SK-N-SH (cell line): Measurements from ENCODE around the gene GPR119. TPM values are rescaled to one million over a fixed set of nuclear protein-coding genes. Genes with fewer than 3 reads are reported as not detected.

Experiments used
- CTCF ChIA-PET: fragments of 300-600, 350-600 bp; formaldehyde crosslinking; extraction: SDS; loops from one replicate; lab custom pipeline; 2021; lab: Yijun Ruan, JAX
- POLR2A ChIA-PET: fragments of 350-600 bp; sonication (Branson Sonifier 250); formaldehyde crosslinking; extraction: SDS; loops from one replicate; lab custom pipeline; 2020; ENCODE audit warnings: antibody characterized with exemption, inconsistent platforms; lab: Yijun Ruan, JAX
- DNase-seq: peaks from one replicate; pipeline ENCODE4 v3.0.0; 2012
- H2AFZ ChIP-seq: fragments of 200-600 bp; sonication (generic); 2 replicates; pipeline ENCODE4 v1.8.1; 2016; ENCODE audit warnings: antibody characterized with exemption, mild to moderate bottlenecking, low read depth
- H3F3A ChIP-seq: fragments of 200-600 bp; sonication (generic); replicated peaks from 2 replicates; pipeline ENCODE3; 2016; ENCODE audit warnings: antibody characterized with exemption, mild to moderate bottlenecking; ENCODE audit not compliant: insufficient read depth
- H3K27ac ChIP-seq, 2 experiments: fragments of 200-500 bp in 1 of 2; fragments of 200-600 bp in 1 of 2; sonication (Bioruptor generic) in 1 of 2; sonication (generic), shearing (Covaris generic) in 1 of 2; 2 replicates each; pipeline versions ENCODE4 v1.5.1 to v1.6.1; 2014 to 2016; ENCODE audit warnings: low read depth in 2 of 2, inconsistent platforms in 1 of 2, low read length in 1 of 2, mild to moderate bottlenecking in 1 of 2, mixed read lengths in 1 of 2
- H3K27me3 ChIP-seq: fragments of 200-600 bp; sonication (generic), shearing (Covaris generic); 2 replicates; pipeline ENCODE4 v1.6.1; 2016; ENCODE audit warnings: mixed run types; ENCODE audit not compliant: insufficient read depth
- H3K36me3 ChIP-seq, 2 experiments: fragments of 200-500 bp in 1 of 2; fragments of 200-600 bp in 1 of 2; sonication (Bioruptor generic) in 1 of 2; sonication (generic) in 1 of 2; replicated peaks in 1 of 2; 2 replicates each; pipeline versions ENCODE3 to v1.5.1; 2014 to 2016; ENCODE audit warnings: low read length in 1 of 2, mild to moderate bottlenecking in 1 of 2; ENCODE audit not compliant: insufficient read depth in 2 of 2, control insufficient read depth in 1 of 2
- H3K4me1 ChIP-seq, 2 experiments: fragments of 200-500 bp in 1 of 2; fragments of 200-600 bp in 1 of 2; sonication (Bioruptor generic) in 1 of 2; sonication (generic), shearing (Covaris generic) in 1 of 2; 2 replicates each; pipeline versions ENCODE4 v1.5.1 to v1.6.1; 2014 to 2016; ENCODE audit warnings: low read depth in 1 of 2, low read length in 1 of 2, mixed run types in 1 of 2; ENCODE audit not compliant: insufficient read depth in 2 of 2, control insufficient read depth in 1 of 2
- H3K4me2 ChIP-seq: fragments of 200-600 bp; sonication (generic), shearing (Covaris generic); 2 replicates; pipeline ENCODE4 v1.6.1; 2017; ENCODE audit warnings: mixed run types
- H3K4me3 ChIP-seq, 2 experiments: fragments of 200-500 bp in 1 of 2; fragments of 200-600 bp in 1 of 2; sonication (Bioruptor generic) in 1 of 2; sonication (generic), shearing (Covaris generic) in 1 of 2; 2 replicates each; pipeline versions ENCODE4 v1.5.1 to v1.8.1; 2014 to 2016; ENCODE audit warnings: low read depth in 2 of 2, inconsistent platforms in 1 of 2, low read length in 1 of 2, mild to moderate bottlenecking in 1 of 2, mixed read lengths in 1 of 2, moderate library complexity in 1 of 2
- H3K79me2 ChIP-seq: fragments of 200-600 bp; sonication (generic); 2 replicates; pipeline ENCODE4 v1.8.1; 2017; ENCODE audit warnings: mild to moderate bottlenecking; ENCODE audit not compliant: insufficient read depth
- H3K9ac ChIP-seq: fragments of 200-600 bp; sonication (generic); 2 replicates; pipeline ENCODE4 v1.6.1; 2017; ENCODE audit warnings: mixed run types
- H3K9me2 ChIP-seq: fragments of 200-600 bp; sonication (generic); 2 replicates; pipeline ENCODE4 v1.6.1; 2017; ENCODE audit warnings: mixed run types
- H3K9me3 ChIP-seq: fragments of 200-600 bp; sonication (generic); 2 replicates; pipeline ENCODE4 v1.6.1; 2017; ENCODE audit warnings: mixed run types, mild to moderate bottlenecking, moderate library complexity
- H4K20me1 ChIP-seq: fragments of 200-600 bp; sonication (generic); 2 replicates; pipeline ENCODE4 v1.6.1; 2017; ENCODE audit warnings: mild to moderate bottlenecking, mixed run types; ENCODE audit not compliant: insufficient read depth
- CHD2 ChIP-seq: fragments of 150-350 bp; IDR thresholded peaks from 2 replicates; pipeline ENCODE4 v1.6.1; 2018; ENCODE audit warnings: low read length; ENCODE audit not compliant: partially characterized antibody
- ELF1 ChIP-seq: IDR thresholded peaks from 2 replicates; pipeline ENCODE4 v1.4.0; 2012
- EZH2phosphoT487 ChIP-seq: fragments of 200-600 bp; sonication (generic); IDR thresholded peaks from 2 replicates; pipeline ENCODE4 v1.6.1; 2017; ENCODE audit warnings: low read depth, mixed run types, mild to moderate bottlenecking, antibody characterized with exemption, moderate library complexity, borderline replicate concordance
- FOXM1 ChIP-seq: IDR thresholded peaks from 2 replicates; pipeline ENCODE4 v1.4.0; 2012; ENCODE audit warnings: low read depth, mild to moderate bottlenecking
- GABPA ChIP-seq: IDR thresholded peaks from 2 replicates; pipeline ENCODE4 v1.4.0; 2012; ENCODE audit warnings: low read depth, mild to moderate bottlenecking
- GATA2 ChIP-seq: sonication (generic); formaldehyde crosslinking; IDR thresholded peaks from 2 replicates; pipeline ENCODE4 v1.5.0; 2020; ENCODE audit warnings: mild to moderate bottlenecking, missing genetic modification reagents
- MEF2A ChIP-seq: IDR thresholded peaks from 2 replicates; pipeline ENCODE4 v1.4.0; 2012; ENCODE audit warnings: low read depth, borderline replicate concordance
- MXI1 ChIP-seq: IDR thresholded peaks from 2 replicates; pipeline ENCODE4 v1.6.1; 2012; ENCODE audit warnings: mild to moderate bottlenecking, low read depth, low read length, improper control_type of control experiment
- POLR2AphosphoS5 ChIP-seq: IDR thresholded peaks from 2 replicates; pipeline ENCODE4 v1.6.1; 2012; ENCODE audit warnings: low read depth, low read length
- RAD21 ChIP-seq: IDR thresholded peaks from 2 replicates; pipeline ENCODE4 v1.6.1; 2012; ENCODE audit warnings: mild to moderate bottlenecking, low read length
- RCOR1 ChIP-seq: fragments of 150-350 bp; IDR thresholded peaks from 2 replicates; pipeline ENCODE4 v1.6.1; 2017; ENCODE audit warnings: antibody characterized with exemption, low read length
- RXRA ChIP-seq: IDR thresholded peaks from 2 replicates; pipeline ENCODE4 v1.4.0; 2012; ENCODE audit warnings: low read depth, mild to moderate bottlenecking, borderline replicate concordance
- SMC3 ChIP-seq: IDR thresholded peaks from 2 replicates; pipeline ENCODE4 v1.6.1; 2012; ENCODE audit warnings: low read depth, low read length, improper control_type of control experiment
- TAF1 ChIP-seq: IDR thresholded peaks from 2 replicates; pipeline ENCODE4 v1.6.1; 2012; ENCODE audit warnings: low read depth, mild to moderate bottlenecking, low read length, moderate library complexity, borderline replicate concordance
- WGBS: methylation state at CpG from one replicate; pipeline ENCODE4 v1.1.6; 2017; ENCODE audit warnings: low lambda C conversion rate; 5-methylcytosine and 5-hydroxymethylcytosine counted together
- polyA plus RNA-seq, 3 experiments: library from polyadenylated mRNA; depleted of rRNA; stranded (reverse); fragments of >200 nt; gene quantifications; 2 replicates each; pipeline ENCODE4 v1.2.3, GENCODE V29; 2012
- TF ChIP-seq, protein P1 (sequence below): IDR thresholded peaks from 2 replicates; pipeline ENCODE4 v1.6.1; 2012; ENCODE audit warnings: mild to moderate bottlenecking, low read depth, low read length, moderate library complexity
- TF ChIP-seq, protein P2 (sequence below): IDR thresholded peaks from 2 replicates; pipeline ENCODE4 v1.4.0; 2012; ENCODE audit warnings: low read depth, borderline replicate concordance
- TF ChIP-seq, protein P3 (sequence below): IDR thresholded peaks from 2 replicates; pipeline ENCODE4; 2012
- TF ChIP-seq, protein P4 (sequence below): fragments of 150-350 bp; IDR thresholded peaks from 2 replicates; pipeline ENCODE4 v1.6.1; 2017; ENCODE audit warnings: antibody characterized with exemption, low read length, low read depth, borderline replicate concordance

The GPR119 gene
- polyA plus RNA-seq, 1 of the 3 experiments (the other 2 are of a cell fraction): not detected

- H3K4me1 ChIP-seq: no peaks in the 10 kb centered on the region; a peak in 1 of 4 replicates
- no peak overlapping the region for H3K27ac ChIP-seq
- no peak overlapping the region for H2AFZ ChIP-seq
- ChIA-PET POLR2A (no interaction called here), CTCF (no interaction called here)
- H3F3A ChIP-seq: no peaks in the 10 kb centered on the region
- H3K9me3 ChIP-seq: no peaks in the 10 kb centered on the region
- TF ChIP-seq MXI1 (no peak), ELF1 (no peak), FOXM1 (no peak), RAD21 (no peak), RCOR1 (no peak), GATA2 (no peak), POLR2AphosphoS5 (no peak)
- TF ChIP-seq, protein P1, sequence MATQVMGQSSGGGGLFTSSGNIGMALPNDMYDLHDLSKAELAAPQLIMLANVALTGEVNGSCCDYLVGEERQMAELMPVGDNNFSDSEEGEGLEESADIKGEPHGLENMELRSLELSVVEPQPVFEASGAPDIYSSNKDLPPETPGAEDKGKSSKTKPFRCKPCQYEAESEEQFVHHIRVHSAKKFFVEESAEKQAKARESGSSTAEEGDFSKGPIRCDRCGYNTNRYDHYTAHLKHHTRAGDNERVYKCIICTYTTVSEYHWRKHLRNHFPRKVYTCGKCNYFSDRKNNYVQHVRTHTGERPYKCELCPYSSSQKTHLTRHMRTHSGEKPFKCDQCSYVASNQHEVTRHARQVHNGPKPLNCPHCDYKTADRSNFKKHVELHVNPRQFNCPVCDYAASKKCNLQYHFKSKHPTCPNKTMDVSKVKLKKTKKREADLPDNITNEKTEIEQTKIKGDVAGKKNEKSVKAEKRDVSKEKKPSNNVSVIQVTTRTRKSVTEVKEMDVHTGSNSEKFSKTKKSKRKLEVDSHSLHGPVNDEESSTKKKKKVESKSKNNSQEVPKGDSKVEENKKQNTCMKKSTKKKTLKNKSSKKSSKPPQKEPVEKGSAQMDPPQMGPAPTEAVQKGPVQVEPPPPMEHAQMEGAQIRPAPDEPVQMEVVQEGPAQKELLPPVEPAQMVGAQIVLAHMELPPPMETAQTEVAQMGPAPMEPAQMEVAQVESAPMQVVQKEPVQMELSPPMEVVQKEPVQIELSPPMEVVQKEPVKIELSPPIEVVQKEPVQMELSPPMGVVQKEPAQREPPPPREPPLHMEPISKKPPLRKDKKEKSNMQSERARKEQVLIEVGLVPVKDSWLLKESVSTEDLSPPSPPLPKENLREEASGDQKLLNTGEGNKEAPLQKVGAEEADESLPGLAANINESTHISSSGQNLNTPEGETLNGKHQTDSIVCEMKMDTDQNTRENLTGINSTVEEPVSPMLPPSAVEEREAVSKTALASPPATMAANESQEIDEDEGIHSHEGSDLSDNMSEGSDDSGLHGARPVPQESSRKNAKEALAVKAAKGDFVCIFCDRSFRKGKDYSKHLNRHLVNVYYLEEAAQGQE: no peak
- TF ChIP-seq, protein P2, sequence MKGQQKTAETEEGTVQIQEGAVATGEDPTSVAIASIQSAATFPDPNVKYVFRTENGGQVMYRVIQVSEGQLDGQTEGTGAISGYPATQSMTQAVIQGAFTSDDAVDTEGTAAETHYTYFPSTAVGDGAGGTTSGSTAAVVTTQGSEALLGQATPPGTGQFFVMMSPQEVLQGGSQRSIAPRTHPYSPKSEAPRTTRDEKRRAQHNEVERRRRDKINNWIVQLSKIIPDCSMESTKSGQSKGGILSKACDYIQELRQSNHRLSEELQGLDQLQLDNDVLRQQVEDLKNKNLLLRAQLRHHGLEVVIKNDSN: no peak
- no peak overlapping the region for H3K4me2 ChIP-seq
- peaks cover 13 to 35% of the 10 kb centered on the region in 2 experiments for H3K36me3 ChIP-seq
- H3K79me2 ChIP-seq: no peaks in the 10 kb centered on the region
- no peak for DNase-seq
- H3K9ac ChIP-seq: no peak overlapping the region
- no peaks in the 10 kb centered on the region for H3K9me2 ChIP-seq
- no peak overlapping the region for H3K4me3 ChIP-seq
- WGBS: 95% methylated on average over 7 of the region's 7 CpGs
- no peaks in the 10 kb centered on the region for H4K20me1 ChIP-seq
- no peaks in the 10 kb centered on the region; the same call in 1 of the 2 replicates for H3K27me3 ChIP-seq
Measured at GRCh38 chrX:130415201-130415600, 29.7 kb upstream of the GPR119 start.

DNA sequence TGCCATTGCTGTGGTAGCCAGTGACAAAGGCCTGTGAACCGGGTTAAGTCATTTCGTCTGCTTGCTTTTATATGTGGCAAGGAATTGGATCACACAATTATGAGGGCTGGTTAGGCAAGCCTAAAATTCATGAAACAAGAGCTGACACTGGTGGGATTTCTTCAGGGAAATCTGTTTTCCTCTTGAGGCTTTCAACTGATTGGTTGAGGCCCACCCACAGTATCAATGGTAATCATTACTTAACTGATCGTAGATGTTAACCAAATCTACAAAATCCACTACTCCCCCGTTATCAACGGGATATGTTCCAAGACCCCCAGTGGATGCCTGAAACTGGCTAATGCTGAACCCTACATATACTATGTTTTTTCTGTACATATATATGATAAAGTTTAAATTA, 29.3 kb upstream of the GPR119 start:
- POLR2A ChIA-PET: no interaction called here
- H3F3A ChIP-seq: no peaks in the 10 kb centered on the region
- DNase-seq: no peak
- no peak overlapping the region for H3K4me3 ChIP-seq
- no peaks in the 10 kb centered on the region; the same call in 1 of the 2 replicates for H3K27me3 ChIP-seq
- H3K4me2 ChIP-seq: no peak overlapping the region
- H2AFZ ChIP-seq: no peak overlapping the region
- no peaks in the 10 kb centered on the region for H3K79me2 ChIP-seq
- CTCF ChIA-PET: no interaction called here
- H3K4me1 ChIP-seq: no peaks in the 10 kb centered on the region; a peak in 1 of 4 replicates
- 98% methylated on average over 5 of the region's 5 CpGs for WGBS
- no peak overlapping the region for H3K9ac ChIP-seq
- H3K27ac ChIP-seq: no peak overlapping the region
- H4K20me1 ChIP-seq: no peaks in the 10 kb centered on the region
- H3K36me3 ChIP-seq: peaks cover 13 to 39% of the 10 kb centered on the region in 2 experiments
- TF ChIP-seq CHD2 (no peak), TAF1 (no peak), MEF2A (no peak), MXI1 (no peak), RXRA (no peak), EZH2phosphoT487 (no peak), GABPA (no peak), SMC3 (no peak), FOXM1 (no peak)
- TF ChIP-seq, protein P3, sequence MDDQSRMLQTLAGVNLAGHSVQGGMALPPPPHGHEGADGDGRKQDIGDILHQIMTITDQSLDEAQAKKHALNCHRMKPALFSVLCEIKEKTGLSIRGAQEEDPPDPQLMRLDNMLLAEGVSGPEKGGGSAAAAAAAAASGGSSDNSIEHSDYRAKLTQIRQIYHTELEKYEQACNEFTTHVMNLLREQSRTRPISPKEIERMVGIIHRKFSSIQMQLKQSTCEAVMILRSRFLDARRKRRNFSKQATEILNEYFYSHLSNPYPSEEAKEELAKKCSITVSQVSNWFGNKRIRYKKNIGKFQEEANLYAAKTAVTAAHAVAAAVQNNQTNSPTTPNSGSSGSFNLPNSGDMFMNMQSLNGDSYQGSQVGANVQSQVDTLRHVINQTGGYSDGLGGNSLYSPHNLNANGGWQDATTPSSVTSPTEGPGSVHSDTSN: no peak
- TF ChIP-seq, protein P4, sequence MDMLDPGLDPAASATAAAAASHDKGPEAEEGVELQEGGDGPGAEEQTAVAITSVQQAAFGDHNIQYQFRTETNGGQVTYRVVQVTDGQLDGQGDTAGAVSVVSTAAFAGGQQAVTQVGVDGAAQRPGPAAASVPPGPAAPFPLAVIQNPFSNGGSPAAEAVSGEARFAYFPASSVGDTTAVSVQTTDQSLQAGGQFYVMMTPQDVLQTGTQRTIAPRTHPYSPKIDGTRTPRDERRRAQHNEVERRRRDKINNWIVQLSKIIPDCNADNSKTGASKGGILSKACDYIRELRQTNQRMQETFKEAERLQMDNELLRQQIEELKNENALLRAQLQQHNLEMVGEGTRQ: no peak
- H3K9me2 ChIP-seq: no peaks in the 10 kb centered on the region
- no peaks in the 10 kb centered on the region for H3K9me3 ChIP-seq
